ENCODE results near the gene GDI1. TPM values are rescaled to one million over a fixed set of nuclear protein-coding genes. Genes with fewer than 3 reads are reported as not detected.

GDI1 gene
- total and polyA plus RNA-seq, 2 experiments from 2014 or later = 48.5 to 95.9 TPM

GRCh38 chrX:154409222-154409871 lies 27.6 kb upstream of the GDI1 start, which contains the start of gene DNASE1L1:
TSS of gene DNASE1L1 (minus strand) at chrX:154409254. CDS start at chrX:154405568, 3,686 bp downstream.
- Histone ChIP-seq H3K36me3 (ENCODE audit: insufficient read depth) (no peaks in the 10 kb centered on the region), H2AFZ (no peak within 1 kb of the TSS), H4K20me1 (replicated peaks; ENCODE audit: insufficient read depth) (no peaks in the 10 kb centered on the region), H3F3A (replicated peaks; ENCODE audit: low read depth) (no peaks in the 10 kb centered on the region), H3K4me2 (peak within 1 kb of the TSS; percentile 67), H3K79me2 (replicated peaks; ENCODE audit: insufficient read depth) (no peaks in the 10 kb centered on the region), H3K9me2 (ENCODE audit: insufficient read depth) (no peaks in the 10 kb centered on the region), H3K4me1 (ENCODE audit: insufficient read depth) (peaks cover 8% of the 10 kb centered on the region; the same call in 1 of the 2 replicates), H3K27me3 (ENCODE audit: insufficient read depth) (no peaks in the 10 kb centered on the region), H3K4me3 (peak within 1 kb of the TSS; percentile 44), H3K27ac (ENCODE audit: low read depth) (no peak within 1 kb of the TSS)
- Mint-ChIP-seq H3K9me3 (no peaks in the 10 kb centered on the region), H3K4me3 (peak within 1 kb of the TSS; percentile 62), H3K27me3 (ENCODE audit: insufficient read depth, low read depth, poor library complexity) (peaks cover 7% of the 10 kb centered on the region), H3K4me1 (peaks cover 12% of the 10 kb centered on the region), H3K36me3 (ENCODE audit: low read depth) (no peaks in the 10 kb centered on the region; the same call in 2 of the 3 replicates), H3K27ac (peak within 1 kb of the TSS; percentile 75)
- DNase-seq (ENCODE audit: low spot score) (peak; percentile 86), ATAC-seq (peak; percentile 83)
- TF ChIP-seq ZNF114 (CRISPR knock-in tag; IDR thresholded peaks at IDR 0.05) (no peak), POLR2AphosphoS5 (IDR thresholded peaks at IDR 0.05; ENCODE audit: low read depth) (peak; percentile 43), CREB1 (CRISPR knock-in tag; IDR thresholded peaks at IDR 0.05; ENCODE audit: low read depth) (no peak)

- H3F3A ChIP-seq (replicated peaks; ENCODE audit: low read depth) = no peaks in the 10 kb centered on the region
- peak overlapping the region; percentile 77 for H3K4me2 ChIP-seq
- Mint-ChIP-seq H3K4me1 (peaks cover 12% of the 10 kb centered on the region), H3K9me3 (no peaks in the 10 kb centered on the region), H3K27me3 (ENCODE audit: insufficient read depth, low read depth, poor library complexity) (peaks cover 8% of the 10 kb centered on the region), H3K36me3 (ENCODE audit: low read depth) (peaks cover 5% of the 10 kb centered on the region), H3K4me3 (peak overlapping the region; percentile 89), H3K27ac (no peak overlapping the region)
- H4K20me1 ChIP-seq (replicated peaks; ENCODE audit: insufficient read depth) = no peaks in the 10 kb centered on the region
- peak; percentile 81 for ATAC-seq
- H2AFZ ChIP-seq = no peak overlapping the region
- H3K79me2 ChIP-seq (replicated peaks; ENCODE audit: insufficient read depth) = no peaks in the 10 kb centered on the region
- H3K36me3 ChIP-seq (ENCODE audit: insufficient read depth) = no peaks in the 10 kb centered on the region
- H3K27ac ChIP-seq (ENCODE audit: low read depth) = no peak overlapping the region
- H3K4me3 ChIP-seq = peak overlapping the region; percentile 67
- peak; percentile 75 for TF ChIP-seq POLR2AphosphoS5 (IDR thresholded peaks at IDR 0.05; ENCODE audit: low read depth)
- TF ChIP-seq CREB1 (CRISPR knock-in tag; IDR thresholded peaks at IDR 0.05; ENCODE audit: low read depth) = no peak
- H3K4me1 ChIP-seq (ENCODE audit: insufficient read depth) = peaks cover 8% of the 10 kb centered on the region; the same call in 1 of the 2 replicates
- DNase-seq (ENCODE audit: low spot score) = peak; percentile 77
- H3K9me2 ChIP-seq (ENCODE audit: insufficient read depth) = no peaks in the 10 kb centered on the region
- no peaks in the 10 kb centered on the region for H3K27me3 ChIP-seq (ENCODE audit: insufficient read depth)
Observed at GRCh38 chrX:154411981-154412340, 25.0 kb upstream of the GDI1 start.

- Histone ChIP-seq H3K27ac (ENCODE audit: low read depth) (no peak overlapping the region), H2AFZ (no peak overlapping the region), H3F3A (replicated peaks; ENCODE audit: low read depth) (no peaks in the 10 kb centered on the region), H3K36me3 (ENCODE audit: insufficient read depth) (no peaks in the 10 kb centered on the region), H4K20me1 (replicated peaks; ENCODE audit: insufficient read depth) (no peaks in the 10 kb centered on the region), H3K4me2 (peak overlapping the region; percentile 77), H3K79me2 (replicated peaks; ENCODE audit: insufficient read depth) (no peaks in the 10 kb centered on the region), H3K9me2 (ENCODE audit: insufficient read depth) (no peaks in the 10 kb centered on the region), H3K4me3 (peak overlapping the region; percentile 67), H3K27me3 (ENCODE audit: insufficient read depth) (no peaks in the 10 kb centered on the region), H3K4me1 (ENCODE audit: insufficient read depth) (peaks cover 8% of the 10 kb centered on the region; the same call in 1 of the 2 replicates)
- Mint-ChIP-seq H3K4me3 (peak overlapping the region; percentile 89), H3K27ac (no peak overlapping the region), H3K4me1 (peaks cover 12% of the 10 kb centered on the region), H3K27me3 (ENCODE audit: insufficient read depth, low read depth, poor library complexity) (peaks cover 8% of the 10 kb centered on the region), H3K9me3 (no peaks in the 10 kb centered on the region), H3K36me3 (ENCODE audit: low read depth) (peaks cover 5% of the 10 kb centered on the region)
- DNase-seq (ENCODE audit: low spot score) (no peak), ATAC-seq (no peak)
- TF ChIP-seq, protein P1, sequence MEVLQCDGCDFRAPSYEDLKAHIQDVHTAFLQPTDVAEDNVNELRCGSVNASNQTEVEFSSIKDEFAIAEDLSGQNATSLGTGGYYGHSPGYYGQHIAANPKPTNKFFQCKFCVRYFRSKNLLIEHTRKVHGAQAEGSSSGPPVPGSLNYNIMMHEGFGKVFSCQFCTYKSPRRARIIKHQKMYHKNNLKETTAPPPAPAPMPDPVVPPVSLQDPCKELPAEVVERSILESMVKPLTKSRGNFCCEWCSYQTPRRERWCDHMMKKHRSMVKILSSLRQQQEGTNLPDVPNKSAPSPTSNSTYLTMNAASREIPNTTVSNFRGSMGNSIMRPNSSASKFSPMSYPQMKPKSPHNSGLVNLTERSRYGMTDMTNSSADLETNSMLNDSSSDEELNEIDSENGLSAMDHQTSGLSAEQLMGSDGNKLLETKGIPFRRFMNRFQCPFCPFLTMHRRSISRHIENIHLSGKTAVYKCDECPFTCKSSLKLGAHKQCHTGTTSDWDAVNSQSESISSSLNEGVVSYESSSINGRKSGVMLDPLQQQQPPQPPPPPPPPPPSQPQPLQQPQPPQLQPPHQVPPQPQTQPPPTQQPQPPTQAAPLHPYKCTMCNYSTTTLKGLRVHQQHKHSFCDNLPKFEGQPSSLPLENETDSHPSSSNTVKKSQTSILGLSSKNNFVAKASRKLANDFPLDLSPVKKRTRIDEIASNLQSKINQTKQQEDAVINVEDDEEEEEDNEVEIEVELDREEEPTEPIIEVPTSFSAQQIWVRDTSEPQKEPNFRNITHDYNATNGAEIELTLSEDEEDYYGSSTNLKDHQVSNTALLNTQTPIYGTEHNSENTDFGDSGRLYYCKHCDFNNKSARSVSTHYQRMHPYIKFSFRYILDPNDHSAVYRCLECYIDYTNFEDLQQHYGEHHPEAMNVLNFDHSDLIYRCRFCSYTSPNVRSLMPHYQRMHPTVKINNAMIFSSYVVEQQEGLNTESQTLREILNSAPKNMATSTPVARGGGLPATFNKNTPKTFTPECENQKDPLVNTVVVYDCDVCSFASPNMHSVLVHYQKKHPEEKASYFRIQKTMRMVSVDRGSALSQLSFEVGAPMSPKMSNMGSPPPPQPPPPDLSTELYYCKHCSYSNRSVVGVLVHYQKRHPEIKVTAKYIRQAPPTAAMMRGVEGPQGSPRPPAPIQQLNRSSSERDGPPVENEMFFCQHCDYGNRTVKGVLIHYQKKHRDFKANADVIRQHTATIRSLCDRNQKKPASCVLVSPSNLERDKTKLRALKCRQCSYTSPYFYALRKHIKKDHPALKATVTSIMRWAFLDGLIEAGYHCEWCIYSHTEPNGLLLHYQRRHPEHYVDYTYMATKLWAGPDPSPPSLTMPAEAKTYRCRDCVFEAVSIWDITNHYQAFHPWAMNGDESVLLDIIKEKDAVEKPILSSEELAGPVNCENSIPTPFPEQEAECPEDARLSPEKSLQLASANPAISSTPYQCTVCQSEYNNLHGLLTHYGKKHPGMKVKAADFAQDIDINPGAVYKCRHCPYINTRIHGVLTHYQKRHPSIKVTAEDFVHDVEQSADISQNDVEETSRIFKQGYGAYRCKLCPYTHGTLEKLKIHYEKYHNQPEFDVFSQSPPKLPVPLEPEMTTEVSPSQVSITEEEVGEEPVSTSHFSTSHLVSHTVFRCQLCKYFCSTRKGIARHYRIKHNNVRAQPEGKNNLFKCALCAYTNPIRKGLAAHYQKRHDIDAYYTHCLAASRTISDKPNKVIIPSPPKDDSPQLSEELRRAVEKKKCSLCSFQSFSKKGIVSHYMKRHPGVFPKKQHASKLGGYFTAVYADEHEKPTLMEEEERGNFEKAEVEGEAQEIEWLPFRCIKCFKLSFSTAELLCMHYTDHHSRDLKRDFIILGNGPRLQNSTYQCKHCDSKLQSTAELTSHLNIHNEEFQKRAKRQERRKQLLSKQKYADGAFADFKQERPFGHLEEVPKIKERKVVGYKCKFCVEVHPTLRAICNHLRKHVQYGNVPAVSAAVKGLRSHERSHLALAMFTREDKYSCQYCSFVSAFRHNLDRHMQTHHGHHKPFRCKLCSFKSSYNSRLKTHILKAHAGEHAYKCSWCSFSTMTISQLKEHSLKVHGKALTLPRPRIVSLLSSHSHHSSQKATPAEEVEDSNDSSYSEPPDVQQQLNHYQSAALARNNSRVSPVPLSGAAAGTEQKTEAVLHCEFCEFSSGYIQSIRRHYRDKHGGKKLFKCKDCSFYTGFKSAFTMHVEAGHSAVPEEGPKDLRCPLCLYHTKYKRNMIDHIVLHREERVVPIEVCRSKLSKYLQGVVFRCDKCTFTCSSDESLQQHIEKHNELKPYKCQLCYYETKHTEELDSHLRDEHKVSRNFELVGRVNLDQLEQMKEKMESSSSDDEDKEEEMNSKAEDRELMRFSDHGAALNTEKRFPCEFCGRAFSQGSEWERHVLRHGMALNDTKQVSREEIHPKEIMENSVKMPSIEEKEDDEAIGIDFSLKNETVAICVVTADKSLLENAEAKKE (CRISPR knock-in tag; IDR thresholded peaks at IDR 0.05) = no peak
- no peak for TF ChIP-seq EZH2 (IDR thresholded peaks at IDR 0.05; ENCODE audit: low read depth, unreplicated experiment)
- TF ChIP-seq ZNF331 (CRISPR knock-in tag; IDR thresholded peaks at IDR 0.05; ENCODE audit: low read depth) = no peak
- no peak for TF ChIP-seq CTCF (conservative IDR thresholded peaks at IDR 0.05; ENCODE audit: low read depth in 2 of 2)
Observed at GRCh38 chrX:154412468-154412867, 24.5 kb upstream of the GDI1 start.
